Measurements from ENCODE around the gene ST6GALNAC3.
"Not testable (repeated sequence)": the region's sequence is repeated elsewhere in the genome, so short reads cannot be mapped to it uniquely, and the experiment has no call there.

ST6GALNAC3 gene

GRCh38 chr1:76109901-76110560 is 35.5 kb downstream of the ST6GALNAC3 start:
- no peak for DNase-seq

GRCh38 chr1:76110666-76111065 is 36.1 kb downstream of the ST6GALNAC3 start:
- DNase-seq = no peak

GRCh38 chr1:76112321-76112720 is 37.8 kb downstream of the ST6GALNAC3 start:
- DNase-seq = not testable (repeated sequence)

- DNase-seq = no peak
Measured at GRCh38 chr1:76113446-76113845, 38.9 kb downstream of the ST6GALNAC3 start.

GRCh38 chr1:76115171-76115570 is 40.6 kb downstream of the ST6GALNAC3 start:
- no peak for DNase-seq

GRCh38 chr1:76121850-76122249 is 47.3 kb downstream of the ST6GALNAC3 start:
- no peak for DNase-seq

- DNase-seq = no peak
Measured at GRCh38 chr1:76122271-76122670, 47.7 kb downstream of the ST6GALNAC3 start.

- not testable (repeated sequence) for DNase-seq
Measured at GRCh38 chr1:76123411-76124064, 49.0 kb downstream of the ST6GALNAC3 start.

- no peak for DNase-seq
Measured at GRCh38 chr1:76124196-76124595, 49.6 kb downstream of the ST6GALNAC3 start.

- DNase-seq = no peak
Measured at GRCh38 chr1:76125473-76126219, 51.1 kb downstream of the ST6GALNAC3 start.

GRCh38 chr1:76128096-76128495 is 53.5 kb downstream of the ST6GALNAC3 start:
- no peak for DNase-seq

GRCh38 chr1:76129731-76130130 is 55.2 kb downstream of the ST6GALNAC3 start:
- DNase-seq = no peak

GRCh38 chr1:76130992-76131391 is 56.4 kb downstream of the ST6GALNAC3 start:
- DNase-seq = no peak

GRCh38 chr1:76133977-76134376 is 59.4 kb downstream of the ST6GALNAC3 start:
- DNase-seq = no peak

GRCh38 chr1:76135835-76136234 is 61.3 kb downstream of the ST6GALNAC3 start:
- no peak for DNase-seq

- no peak for DNase-seq
Measured at GRCh38 chr1:76136894-76137293, 62.3 kb downstream of the ST6GALNAC3 start.

GRCh38 chr1:76137746-76138145 is 63.2 kb downstream of the ST6GALNAC3 start:
- DNase-seq = no peak

- DNase-seq = no peak
Measured at GRCh38 chr1:76138217-76138616, 63.7 kb downstream of the ST6GALNAC3 start.

GRCh38 chr1:76140227-76140626 is 65.7 kb downstream of the ST6GALNAC3 start:
- no peak for DNase-seq

GRCh38 chr1:76141929-76142328 is 67.4 kb downstream of the ST6GALNAC3 start:
- no peak for DNase-seq

GRCh38 chr1:76142771-76143540 is 68.4 kb downstream of the ST6GALNAC3 start:
- DNase-seq = no peak

GRCh38 chr1:76144247-76144646 is 69.7 kb downstream of the ST6GALNAC3 start:
- no peak for DNase-seq

GRCh38 chr1:76145332-76145731 is 70.8 kb downstream of the ST6GALNAC3 start:
- DNase-seq = no peak
